ENCODE data around the gene PFKFB1. TPM values are rescaled to one million over a fixed set of nuclear protein-coding genes. Genes with fewer than 3 reads are reported as not detected.

PFKFB1 gene
- total and polyA plus RNA-seq, 9 of the 15 experiments (the other 6 are each of a cell fraction or from before 2014, with no cell fraction given), result 0.07 to 0.24 (median 0.15) TPM; not detected in 2

- TF ChIP-seq AFF1 (IDR thresholded peaks at IDR 0.05; ENCODE audit: low read depth in 1 of 2, partially characterized antibody in 2 of 2), result no peak
- no peak for TF ChIP-seq DMBX1 (CRISPR knock-in tag; IDR thresholded peaks at IDR 0.05; ENCODE audit: borderline replicate concordance)
- TF ChIP-seq CHD4 (IDR thresholded peaks at IDR 0.05; ENCODE audit: insufficient read depth, insufficient replicate concordance, low read depth, low read length, poor library complexity, severe bottlenecking), result no peak
- TF ChIP-seq SMAD2 (IDR thresholded peaks at IDR 0.05; ENCODE audit: low read depth, low read length), result no peak
- TF ChIP-seq TAF1 (IDR thresholded peaks at IDR 0.05; ENCODE audit: control insufficient read depth, extremely low read depth, insufficient read depth, low read length, severe bottlenecking), result no peak
Measured at GRCh38 chrX:54931107-54931506, 62.9 kb downstream of the PFKFB1 start (continued).

Measured in K562 (cell line).